HG03571 (cell line): Measurements from ENCODE around the gene ITGB1.
"Not testable (repeated sequence)": the region's sequence is repeated elsewhere in the genome, so short reads cannot be mapped to it uniquely, and the experiment has no call there.

ENCODE experiments used
- ATAC-seq: cut with Tn5 transposase; IDR thresholded peaks from one replicate; pipeline ENCODE4 v1.9.1; 2021; ENCODE audit not compliant: unreplicated experiment

ITGB1 gene

DNA sequence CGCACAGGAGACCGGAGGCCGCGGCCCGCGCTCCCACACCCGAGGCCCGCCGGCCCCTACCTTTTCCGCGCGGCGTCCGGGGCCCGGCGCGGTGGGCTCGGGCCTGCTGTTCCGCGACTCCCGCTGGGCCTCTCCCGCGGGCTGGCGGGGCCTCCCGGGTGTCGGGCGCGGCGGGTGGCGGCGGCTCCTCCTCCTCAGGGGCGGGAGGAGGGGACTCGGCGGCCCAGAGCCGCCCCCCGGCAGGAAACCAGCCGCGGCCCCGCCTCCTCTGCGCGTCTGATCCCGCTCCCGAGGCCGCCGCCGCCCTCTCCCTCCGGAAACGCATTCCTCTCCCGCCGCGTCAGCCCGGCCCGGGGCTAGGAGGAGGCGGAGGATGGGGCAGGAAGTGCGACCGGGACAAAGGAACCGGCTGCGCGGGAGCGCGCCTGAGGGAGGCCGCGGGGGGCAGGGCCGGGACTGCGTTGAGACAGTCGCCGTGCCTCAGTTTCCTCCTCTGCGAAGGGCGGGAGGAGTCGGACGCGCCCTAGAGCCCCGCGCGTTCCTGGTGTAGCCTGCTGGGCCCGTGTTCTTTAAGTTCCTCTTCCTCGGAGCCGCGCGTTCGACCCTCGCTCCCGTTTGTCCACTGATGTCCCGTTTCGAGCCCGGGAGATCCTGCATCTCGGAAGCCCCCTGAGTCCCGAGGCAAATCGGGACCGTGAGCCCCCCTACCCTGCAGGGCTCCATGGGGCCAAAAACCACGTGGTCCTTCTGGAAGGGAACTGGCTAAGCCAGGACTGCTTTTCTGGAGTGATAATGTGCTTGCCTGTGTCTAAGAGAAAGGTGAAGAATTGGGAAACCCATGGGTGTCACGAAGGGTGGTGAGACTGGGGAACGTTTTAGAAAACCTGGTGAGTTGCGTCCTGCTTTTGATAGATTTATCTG, at the start of gene ITGB1:
Gene ITGB1 (minus strand): TSS at position 146 of the 921 bp plus-strand sequence. CDS start 22,672 bp downstream, outside the sequence.
- ATAC-seq: peak; percentile 80

DNA sequence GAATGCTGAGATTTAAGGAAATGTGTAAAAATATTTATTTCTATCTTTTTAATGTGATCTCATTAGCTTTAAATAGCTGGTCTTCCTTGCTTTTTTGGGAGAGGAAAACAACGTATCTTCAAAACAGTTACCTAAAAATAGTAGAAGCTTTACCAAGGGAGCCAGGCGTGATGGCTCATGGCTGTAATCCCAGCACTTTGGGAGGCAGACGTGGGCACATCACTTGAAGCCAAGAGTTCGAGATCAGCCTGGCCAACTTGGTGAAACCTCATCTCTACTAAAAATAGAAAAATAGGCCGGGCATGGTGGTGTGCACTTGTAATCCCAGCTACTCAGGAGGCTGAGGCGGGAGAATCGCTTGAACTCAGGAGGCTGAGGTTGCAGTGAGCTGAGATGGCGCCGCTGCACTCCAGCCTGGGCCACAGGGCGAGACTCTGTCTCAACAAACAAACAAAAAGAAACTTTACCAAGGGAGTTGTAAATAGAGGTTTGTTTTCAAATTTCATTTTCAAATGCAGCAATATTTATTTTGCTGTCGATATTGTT, 48.4 kb upstream of the ITGB1 start:
- ATAC-seq: no peak

DNA sequence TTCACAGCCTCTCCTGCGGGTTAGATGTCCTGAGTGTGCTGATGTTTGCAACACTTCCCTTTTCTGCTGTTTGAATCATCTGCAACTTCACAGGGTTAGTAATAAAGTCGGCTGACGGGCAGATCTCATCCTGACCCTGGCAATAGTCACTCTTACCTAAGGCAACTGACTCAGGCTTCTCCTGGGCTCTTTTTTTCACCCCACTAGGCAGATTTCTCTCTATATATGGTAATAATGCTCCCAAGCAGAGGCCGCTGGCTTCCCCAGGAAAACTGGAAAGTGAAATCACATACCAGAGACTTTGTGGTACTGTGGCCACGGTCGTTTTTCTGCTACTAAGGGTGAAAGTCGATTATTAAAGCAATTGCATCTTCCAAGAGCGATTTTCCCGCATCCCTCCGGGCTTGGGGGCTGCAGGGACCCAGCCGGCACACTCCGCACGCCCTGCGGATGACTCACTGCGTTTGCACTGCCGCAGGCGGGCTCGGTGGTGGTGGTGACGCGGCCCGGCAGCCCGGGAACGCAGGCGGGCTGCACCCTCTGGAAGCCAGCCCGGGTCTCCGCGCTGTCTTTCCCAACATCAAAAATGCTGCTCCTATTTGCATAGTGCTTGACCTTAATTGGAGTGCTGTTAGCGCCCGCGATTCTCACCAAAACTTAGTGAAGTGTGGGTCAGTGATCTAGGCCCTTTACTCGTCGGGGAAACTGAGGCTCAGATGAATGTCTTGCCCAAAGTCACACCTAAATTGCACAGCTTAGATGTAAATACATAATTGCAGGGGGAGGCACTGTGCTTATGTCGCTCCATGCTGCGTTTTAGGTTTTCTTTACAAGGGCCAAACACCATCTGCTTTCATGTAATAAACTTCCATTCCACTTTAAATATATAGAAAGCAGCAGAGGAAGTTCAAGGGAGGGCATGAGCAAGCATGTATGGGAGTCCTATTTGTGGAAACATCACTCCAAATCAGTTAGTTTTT, 47.6 kb upstream of the ITGB1 start:
- no peak for ATAC-seq

DNA sequence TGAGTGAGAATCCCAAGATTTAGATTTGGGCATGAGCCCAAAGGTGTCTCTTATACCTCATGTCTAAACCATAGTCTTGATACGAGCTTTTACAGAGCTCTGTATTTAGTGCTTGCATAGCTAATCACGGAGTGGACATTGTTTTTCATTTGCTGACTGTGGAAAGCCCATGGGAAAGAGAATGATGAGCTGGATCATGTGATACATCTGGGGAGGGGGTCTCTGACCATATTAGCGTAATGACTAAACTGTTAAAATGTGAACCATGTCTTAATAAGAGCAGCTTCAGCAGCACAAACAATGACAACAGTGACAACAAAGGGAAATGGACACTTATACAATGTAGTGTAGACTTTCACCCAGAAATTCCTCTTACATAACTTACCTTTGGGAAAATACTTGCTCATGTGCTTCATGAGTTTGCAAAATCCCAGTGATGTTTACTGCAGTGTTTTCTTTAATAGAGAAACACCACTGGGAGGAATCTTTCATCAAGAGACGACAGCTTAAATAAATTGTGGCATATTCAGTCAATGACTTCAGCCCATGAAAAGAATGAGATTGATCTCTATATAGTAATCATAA, 44.0 kb upstream of the ITGB1 start:
- no peak for ATAC-seq

DNA sequence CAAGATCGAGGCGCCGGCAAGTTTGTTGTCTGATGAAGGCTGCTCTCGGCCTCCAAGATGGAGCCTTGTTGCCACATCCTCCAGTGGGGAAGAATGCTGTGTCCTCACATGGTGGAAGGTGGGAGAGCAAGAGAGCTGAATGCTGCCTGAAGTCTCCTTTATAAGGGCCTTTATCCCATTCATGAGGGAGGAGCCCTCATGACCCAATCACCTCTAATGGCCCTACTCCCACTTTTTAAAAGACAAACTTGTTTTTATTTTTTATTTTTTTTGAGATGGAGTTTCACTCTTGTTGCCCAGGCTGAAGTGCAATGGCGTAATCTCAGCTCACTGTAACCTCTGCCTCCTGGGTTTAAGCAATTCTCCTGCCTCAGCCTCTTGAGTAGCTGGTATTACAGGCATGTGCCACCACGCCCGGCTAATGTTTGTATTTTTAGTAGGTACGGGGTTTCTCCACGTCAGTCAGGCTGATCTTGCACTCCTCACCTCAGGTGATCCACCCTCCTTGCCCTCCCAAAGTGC, 40.1 kb upstream of the ITGB1 start:
- ATAC-seq: not testable (repeated sequence)

DNA sequence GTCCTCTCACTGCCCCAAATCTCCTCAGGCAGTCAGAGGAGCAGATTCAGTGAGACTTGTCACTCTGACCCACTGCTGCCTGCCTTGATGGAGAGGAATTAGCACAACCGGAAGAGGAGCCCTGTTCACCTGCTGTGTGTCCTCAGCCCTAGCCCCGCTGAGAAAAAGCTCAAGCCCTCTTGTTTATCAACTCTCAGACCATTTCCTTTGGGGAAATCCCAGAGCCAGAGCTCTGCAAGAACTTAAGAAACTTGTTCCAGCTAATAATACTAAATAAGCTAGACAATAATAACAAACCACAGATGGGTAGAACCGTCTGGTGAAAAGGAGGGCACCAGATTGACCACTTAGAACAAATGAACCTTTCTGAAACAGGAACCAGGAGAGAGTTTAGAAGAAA, 37.7 kb upstream of the ITGB1 start:
- peak; percentile 69 for ATAC-seq

DNA sequence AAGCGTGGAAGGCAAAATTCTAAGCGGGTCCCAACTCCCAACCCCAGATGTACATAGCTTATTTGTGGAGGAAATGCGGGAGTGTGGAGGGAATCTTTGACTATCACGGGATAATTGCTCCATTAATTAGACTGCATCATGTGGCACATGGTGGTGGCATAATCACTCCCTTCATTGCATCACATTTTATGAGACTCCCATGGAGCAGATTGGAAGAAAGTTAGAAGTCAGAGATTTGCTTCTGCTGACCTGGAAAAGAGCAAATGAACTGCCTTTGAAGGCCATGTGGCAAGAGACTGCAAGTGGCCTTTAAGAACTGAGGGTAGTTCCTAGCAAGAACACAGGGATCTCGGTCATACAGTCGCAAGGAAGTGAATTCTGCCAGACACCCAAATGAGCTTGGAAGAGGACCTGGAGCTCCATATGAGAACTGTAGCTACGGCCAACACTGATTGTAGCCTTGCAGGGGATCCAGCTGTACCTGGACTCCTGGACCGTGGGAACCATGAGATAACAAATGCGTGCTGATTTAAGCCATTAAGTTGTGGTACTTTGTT, 37.1 kb upstream of the ITGB1 start:
- peak; percentile 17 for ATAC-seq

DNA sequence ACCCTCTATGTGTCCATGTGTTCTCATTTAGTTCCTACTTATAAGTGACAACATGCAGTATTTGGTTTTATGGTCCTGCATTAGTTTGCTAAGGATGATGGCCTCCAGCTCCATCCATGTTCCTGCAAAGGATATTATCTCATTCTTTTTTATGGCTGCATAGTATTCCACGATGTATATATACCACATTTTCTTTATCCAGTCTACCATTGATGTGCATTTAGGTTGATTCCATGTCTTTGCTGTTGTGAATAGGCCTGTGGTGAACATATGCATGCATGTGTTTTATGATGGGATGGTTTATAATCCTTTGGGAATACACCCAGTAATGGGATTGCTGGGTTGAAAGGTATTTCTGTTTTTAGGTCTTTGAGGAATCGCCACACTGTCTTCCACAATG, 36.6 kb upstream of the ITGB1 start:
- ATAC-seq: not testable (repeated sequence)

DNA sequence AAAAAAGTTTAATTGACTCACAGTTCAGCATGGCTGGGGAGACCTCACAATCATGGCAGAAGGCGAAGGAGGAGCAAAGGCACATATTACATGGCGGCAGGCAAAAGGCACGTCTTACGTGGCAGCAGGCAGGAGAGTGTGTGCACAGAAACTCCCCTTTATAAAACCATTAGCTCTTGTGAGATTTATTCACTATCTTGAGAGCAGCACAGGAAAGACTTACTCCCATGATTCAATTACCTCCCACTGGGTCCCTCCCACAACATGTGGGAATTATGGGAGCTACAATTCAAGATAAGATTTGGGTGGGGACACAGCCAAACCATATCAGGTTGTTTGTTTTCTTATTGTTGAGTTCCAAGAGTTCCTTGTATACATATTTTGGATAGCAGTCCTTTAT, 34.3 kb upstream of the ITGB1 start:
- not testable (repeated sequence) for ATAC-seq

DNA sequence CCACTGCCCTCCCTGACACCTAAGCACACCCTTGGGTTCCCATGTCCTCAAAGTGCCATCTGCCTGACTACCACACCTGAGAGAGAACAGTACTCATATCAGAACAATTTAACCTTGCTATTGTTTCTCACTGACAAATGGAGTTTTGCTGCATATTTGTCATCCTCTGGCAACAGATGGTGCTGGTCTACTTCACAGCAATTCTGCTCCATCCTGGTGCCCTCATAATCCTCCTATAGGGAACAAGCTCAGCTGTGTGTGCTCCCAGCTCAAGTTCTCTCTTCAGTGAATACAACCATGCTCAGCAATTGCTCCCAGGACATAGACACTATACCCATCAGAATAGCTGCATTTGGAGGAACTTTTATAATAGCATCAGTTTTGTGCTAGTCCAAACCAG, 32.8 kb upstream of the ITGB1 start:
- no peak for ATAC-seq

DNA sequence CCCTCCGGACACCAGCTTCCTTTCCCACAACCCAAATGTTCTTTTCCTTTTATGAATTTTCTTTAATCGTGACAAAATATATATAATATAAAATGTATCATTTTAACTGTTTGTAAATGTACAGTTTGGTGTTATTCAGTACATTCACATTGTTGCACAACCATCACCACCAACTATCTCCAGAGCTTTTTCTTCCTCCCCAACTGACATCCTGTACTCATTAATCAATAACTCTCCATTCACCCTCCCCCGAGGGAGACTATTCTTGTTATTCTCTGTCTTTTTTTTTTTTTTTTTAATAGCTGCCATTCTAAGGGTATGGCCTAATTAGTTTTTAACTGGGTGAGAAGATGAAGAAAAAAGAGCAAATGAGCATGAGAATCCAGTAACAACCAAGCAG, 30.6 kb upstream of the ITGB1 start:
- no peak for ATAC-seq

DNA sequence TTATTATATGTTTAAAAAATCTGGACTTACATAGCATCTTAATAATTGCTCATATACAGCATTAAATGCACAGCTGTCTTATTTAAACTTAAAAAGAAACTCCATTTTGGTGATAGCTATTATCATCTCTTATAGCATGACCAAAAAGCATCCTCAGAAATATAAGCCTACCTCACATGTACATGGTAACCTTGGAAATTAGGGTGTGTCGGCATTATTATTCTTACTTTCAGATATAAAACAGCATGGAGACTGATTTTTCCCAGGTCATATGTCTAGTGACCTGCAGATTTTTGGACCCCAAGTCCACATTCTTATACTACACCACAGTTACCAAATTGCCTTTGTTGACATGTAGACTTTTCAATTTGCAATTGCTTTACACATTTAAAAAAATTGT, 29.1 kb upstream of the ITGB1 start:
- ATAC-seq: no peak

DNA sequence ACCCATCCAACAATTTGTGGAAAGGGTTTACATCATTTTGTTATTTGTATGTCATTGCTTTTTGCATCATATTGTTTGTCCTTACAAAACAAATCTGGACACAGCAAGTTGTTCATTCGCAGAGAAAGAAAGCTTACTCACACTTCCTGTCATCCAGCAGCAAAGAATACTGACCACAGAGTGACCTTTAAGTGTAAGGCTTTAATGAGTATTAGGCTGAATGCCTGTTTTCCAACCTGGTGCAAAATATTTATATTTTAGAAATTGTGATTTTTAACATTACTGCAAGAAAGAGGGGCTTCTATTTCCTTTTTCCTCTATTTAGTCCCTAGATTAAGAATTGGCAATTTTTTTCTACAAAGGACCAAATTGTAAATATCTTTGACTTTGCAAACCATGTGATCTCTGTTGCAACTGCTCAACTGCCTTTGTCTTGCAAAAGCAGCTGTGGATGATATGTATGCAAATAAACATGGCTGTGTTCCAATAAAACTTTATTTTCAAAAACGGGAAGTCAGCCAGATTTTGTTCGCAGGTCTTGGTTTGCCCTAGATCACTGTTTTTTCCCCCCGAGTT, 27.8 kb upstream of the ITGB1 start:
- ATAC-seq: no peak

DNA sequence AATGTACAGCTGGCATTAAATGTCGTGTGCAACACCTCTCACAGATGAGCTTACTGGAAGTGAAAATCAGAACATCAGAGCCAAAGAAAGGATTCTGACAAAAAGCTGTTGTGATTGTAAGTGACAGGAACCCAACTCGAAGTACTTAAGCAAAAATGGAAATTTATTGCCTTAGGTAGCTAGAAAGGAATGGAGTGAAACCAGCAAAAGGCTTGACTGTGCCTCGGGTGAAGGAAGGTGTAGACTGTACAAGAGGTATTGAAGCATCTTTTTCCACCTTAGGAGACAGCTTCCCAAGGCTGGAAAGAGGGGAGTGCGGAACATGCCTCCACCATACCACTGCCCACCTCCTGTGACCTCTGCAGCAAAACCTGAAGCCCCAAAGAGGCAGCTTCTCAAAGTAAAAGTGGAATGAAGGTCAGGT, 27.3 kb upstream of the ITGB1 start:
- no peak for ATAC-seq

DNA sequence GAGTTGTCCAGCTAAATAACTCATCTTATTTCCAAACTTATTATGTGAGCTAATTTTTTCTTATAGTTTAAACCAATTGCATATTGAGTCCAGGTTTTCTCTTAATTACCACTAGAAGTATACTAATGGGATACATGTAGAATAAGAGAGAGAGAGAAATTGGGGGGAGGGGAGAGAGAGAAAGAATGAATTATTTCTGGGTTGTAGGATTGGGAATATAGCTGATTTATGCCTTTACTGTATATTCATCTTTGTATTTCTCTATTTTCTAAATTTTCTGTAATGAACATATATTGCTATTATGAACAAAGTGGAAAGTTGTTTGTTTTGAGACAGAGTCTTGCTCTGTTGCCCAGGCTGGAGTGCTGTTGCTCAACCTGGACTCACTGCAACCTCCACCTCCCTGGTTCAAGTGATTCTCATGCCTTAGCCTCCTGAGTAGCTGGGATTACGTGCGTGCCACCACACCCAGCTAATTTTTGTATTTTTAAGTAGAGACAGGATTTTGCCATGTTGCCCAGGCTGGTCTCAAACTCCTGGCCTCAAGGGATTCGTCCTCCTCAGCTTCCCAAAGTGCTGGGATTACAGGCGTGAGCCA, 26.1 kb upstream of the ITGB1 start:
- ATAC-seq: no peak

DNA sequence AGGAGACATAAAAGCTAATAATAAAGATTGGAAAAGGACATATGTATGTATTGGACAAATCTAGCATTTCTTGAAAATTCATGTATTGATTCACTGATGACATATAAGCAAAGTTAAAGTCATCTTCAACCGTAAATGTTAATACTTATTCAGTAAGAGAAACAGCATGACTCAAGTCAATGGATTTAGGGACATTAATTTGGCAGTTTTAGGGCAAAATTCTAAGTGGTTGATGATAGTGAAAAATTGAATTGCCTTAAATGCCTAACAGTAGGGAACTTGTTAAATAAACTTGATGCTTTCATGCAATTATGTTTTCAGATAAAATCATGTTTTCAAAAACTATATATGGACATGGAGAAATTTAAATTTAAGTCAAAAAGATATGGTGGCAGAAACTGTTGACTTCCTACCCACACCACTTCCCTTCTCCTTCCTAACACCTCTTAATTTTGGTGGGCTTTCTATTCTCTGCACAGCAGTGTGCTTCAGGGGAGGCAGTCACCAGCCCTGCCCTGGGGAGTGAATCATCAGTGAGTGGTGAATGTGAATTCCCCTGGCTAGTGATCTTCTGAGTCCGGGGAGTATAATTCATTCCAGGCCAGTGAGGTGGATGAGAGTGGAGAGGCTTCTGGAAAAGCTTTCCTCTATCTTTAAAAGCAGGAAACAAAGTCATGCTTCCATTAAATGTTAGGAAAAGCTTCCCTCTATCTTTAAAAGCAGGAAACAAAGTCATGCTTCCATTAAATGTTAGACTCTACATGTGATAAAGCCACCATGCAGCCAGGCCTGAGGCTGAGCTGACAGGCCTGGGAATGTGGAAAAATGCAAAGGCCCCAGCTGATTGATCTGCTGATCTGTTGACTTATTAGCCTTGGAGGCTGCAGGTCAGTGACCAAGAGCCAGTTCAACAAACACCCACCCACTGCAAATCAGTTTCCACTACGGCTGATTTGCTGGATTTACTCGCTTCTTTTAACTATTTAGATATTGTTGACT, 25.2 kb upstream of the ITGB1 start:
- ATAC-seq: no peak

DNA sequence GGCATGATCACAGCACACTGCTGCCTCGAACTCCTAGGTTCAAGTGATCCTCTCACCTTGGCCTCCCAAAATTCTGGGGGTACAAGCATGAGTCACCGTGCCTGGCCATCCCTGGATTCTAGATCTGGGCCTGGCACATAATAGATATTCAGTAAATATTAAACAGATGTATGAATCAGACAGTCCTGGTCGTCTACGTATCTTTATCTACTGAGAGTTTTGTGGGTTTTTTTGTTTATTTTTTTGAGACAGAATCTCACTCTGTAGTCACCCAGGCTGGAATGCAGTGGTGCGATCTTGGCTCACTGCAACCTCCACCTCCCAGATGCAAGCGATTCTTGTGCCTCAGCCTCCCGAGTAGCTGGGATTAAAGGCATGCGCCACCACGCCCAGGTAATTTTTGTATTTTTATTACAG, 24.3 kb upstream of the ITGB1 start:
- ATAC-seq: no peak

DNA sequence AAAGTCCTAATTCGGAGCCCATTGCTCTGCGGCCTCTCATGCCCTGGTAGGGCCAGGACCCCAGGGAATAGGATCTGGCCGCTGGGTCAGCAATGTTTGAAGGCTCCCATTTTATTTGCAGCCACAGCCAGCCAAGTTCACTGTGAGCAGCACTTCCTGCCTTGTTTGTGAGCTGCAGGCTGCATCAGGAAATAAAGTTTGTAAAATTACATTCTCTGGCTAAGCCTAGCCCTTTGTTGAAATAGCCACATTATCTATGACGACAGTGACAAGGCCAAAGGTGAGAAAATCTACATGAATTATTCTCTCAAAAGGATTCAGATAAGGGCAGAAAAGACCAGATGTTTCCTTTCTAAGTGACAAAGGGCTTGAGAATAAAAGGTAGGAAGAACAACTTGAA, 23.7 kb upstream of the ITGB1 start:
- no peak for ATAC-seq
